Hematopoietic multipotent progenitor cell treated with erythropoietin and hydrocortisone succinate and interleukin-3 and kit ligand, for 15 days (in vitro differentiated cells): ENCODE data around the gene NUDT4.
A peak's percentile ranks its signal among the peaks of the same experiment; 100 is the strongest.
"Not testable (repeated sequence)": the region's sequence is repeated elsewhere in the genome, so short reads cannot be mapped to it uniquely, and the experiment has no call there.

ENCODE experiments used
- DNase-seq: peaks from one replicate; pipeline ENCODE4 v3.0.0-alpha.2; 2015; ENCODE audit warnings: low spot score

Gene NUDT4

GRCh38 chr12:93402333-93403311 lies 24.9 kb downstream of the NUDT4 start:
- peak; percentile 25 for DNase-seq

GRCh38 chr12:93403988-93404803 lies 26.5 kb downstream of the NUDT4 start:
- DNase-seq, result peak; percentile 35

- peak; percentile 31 for DNase-seq
Observed at GRCh38 chr12:93404961-93405849, 27.5 kb downstream of the NUDT4 start.

GRCh38 chr12:93407054-93407962 lies 29.6 kb downstream of the NUDT4 start:
- DNase-seq, result peak; percentile 23

- no peak for DNase-seq
Observed at GRCh38 chr12:93407963-93408283, 30.2 kb downstream of the NUDT4 start.

- DNase-seq, result no peak
Observed at GRCh38 chr12:93408813-93409212, 31.1 kb downstream of the NUDT4 start.

GRCh38 chr12:93409343-93410187 lies 31.8 kb downstream of the NUDT4 start:
- not testable (repeated sequence) for DNase-seq

GRCh38 chr12:93411060-93411459 lies 33.3 kb downstream of the NUDT4 start:
- not testable (repeated sequence) for DNase-seq

GRCh38 chr12:93412396-93412795 lies 34.7 kb downstream of the NUDT4 start:
- not testable (repeated sequence) for DNase-seq

- DNase-seq, result no peak
Observed at GRCh38 chr12:93413064-93413463, 35.3 kb downstream of the NUDT4 start.

- DNase-seq, result no peak
Observed at GRCh38 chr12:93415723-93416464, 38.2 kb downstream of the NUDT4 start.

GRCh38 chr12:93417967-93418480 lies 40.3 kb downstream of the NUDT4 start:
- DNase-seq, result no peak

GRCh38 chr12:93419388-93420034 lies 41.8 kb downstream of the NUDT4 start:
- DNase-seq, result peak; percentile 84

GRCh38 chr12:93422050-93422449 lies 44.3 kb downstream of the NUDT4 start:
- no peak for DNase-seq

- DNase-seq, result no peak
Observed at GRCh38 chr12:93425736-93426411, 48.1 kb downstream of the NUDT4 start.

GRCh38 chr12:93426412-93426805 lies 48.7 kb downstream of the NUDT4 start:
- no peak for DNase-seq

- no peak for DNase-seq
Observed at GRCh38 chr12:93427779-93428564, 50.2 kb downstream of the NUDT4 start.
